ENCODE data around the gene D2HGDH.
"Not testable (repeated sequence)": the region's sequence is repeated elsewhere in the genome, so short reads cannot be mapped to it uniquely, and the experiment has no call there.

The D2HGDH gene

DNA sequence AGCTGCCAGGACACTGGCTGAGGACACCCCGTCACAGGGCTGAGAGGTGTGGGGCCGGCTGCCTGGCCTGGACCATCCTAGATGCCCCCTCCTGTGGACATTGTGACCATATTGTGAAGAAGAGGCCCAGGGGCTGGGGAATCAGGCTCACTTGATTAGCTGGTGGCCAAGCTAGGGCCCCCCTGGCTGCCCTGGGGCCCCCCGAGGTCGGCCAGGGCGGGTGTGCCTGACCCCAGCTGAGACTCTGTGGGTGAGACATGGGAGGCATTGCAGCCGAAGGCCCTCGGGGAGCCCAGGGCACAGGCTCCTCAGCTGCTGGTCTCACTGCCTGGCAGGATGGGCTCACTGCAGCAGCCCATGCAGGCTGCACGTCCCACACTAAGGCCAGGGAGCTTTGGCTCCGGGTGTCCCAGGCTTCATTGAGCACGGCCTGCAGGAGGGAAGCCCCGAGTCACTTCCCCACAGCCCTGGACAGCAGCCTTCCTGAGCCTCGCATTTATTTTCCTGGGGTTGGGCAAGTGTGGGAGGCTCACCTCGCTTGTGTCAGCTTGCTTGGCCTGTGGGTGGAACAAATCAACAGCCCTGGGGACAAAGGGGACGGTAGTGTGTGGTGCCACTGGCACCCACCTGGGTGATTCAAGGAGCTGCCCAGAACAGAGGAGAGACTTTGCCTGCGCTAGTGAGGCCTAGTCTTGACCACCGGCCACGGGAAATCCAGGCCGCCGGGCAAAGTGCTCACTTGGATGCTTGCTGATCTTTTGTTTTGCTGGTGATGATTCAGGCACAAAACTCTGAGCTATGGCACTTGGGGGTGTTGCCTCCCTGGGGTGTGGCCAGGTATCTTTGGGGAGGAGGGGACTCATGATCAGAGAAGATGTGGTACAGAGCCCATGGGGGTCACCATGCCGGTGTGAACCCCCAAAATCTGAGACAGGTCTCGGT, 43.5 kb downstream of the D2HGDH start:
- FAIRE-seq (no peak), DNase-seq (ENCODE audit: extremely low spot score, insufficient read length, low read depth) (no peak)

- DNase-seq (ENCODE audit: extremely low spot score, insufficient read length, low read depth) (no peak), FAIRE-seq (no peak)
Measured at GRCh38 chr2:241780939-241781569, 46.6 kb downstream of the D2HGDH start.

DNA sequence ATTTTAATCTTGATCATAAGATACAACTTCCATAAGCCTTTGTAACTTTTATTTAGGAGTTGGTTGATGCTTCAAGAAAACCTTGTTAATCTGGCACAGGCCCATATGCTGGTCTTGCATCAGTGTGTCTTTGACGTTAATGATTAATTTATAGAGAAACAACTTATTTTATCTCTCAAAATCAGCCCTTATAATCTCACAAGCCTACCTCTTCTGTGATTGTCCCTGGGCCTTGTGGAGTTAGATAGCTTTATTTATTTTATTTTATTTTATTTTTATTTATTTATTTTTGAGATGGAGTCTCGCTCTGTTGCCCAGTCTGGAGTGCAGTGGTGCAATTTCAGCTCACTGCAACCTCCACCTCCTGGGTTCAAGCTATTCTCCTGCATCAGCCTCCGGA, 47.6 kb downstream of the D2HGDH start:
- FAIRE-seq = not testable (repeated sequence)

DNA sequence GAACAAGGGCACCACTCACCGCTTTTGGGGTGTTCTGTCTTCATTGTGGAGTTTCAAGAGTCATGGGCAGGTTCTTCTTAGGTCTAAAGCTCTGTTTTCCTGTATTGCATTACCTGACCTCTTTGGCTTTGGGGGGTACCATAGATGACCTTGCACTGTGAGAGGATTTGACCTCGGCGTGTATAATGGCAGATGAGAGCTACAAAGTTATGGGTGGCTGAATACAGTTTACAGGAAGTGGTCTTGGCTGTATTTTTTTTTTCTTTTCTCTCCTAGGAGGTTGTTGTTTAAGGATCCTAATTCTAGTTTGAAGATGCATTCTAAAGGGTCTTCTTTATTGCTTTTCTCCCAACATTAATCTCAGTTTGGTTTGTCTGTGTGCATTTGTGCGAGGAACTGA, 53.7 kb downstream of the D2HGDH start:
- no peak for DNase-seq (ENCODE audit: extremely low spot score, insufficient read length, low read depth)

More for the DNA sequence above, 47.6 kb downstream of the D2HGDH start:
- not testable (repeated sequence) for DNase-seq (ENCODE audit: extremely low spot score, insufficient read length, low read depth)

DNA sequence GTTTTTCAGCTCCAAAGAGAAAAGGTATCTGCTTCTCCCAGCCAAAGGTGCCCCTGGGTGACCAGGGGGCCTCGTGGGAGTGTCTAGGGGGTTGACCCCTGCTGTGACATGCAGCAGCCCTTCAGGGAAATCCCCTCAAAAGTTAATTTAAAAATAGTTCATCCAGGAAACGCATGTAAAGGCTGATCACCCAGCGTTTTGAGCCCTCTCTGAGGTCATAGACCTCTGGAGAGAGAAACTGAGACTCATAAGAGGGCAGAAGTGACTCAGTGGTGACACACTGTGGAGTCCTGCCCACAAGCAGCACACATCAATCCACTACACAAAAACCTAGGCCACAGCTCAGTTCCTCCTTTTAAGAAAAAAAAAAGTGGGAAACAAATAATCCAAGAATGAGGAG, 54.1 kb downstream of the D2HGDH start:
- FAIRE-seq = peak; percentile 92

More for the DNA sequence above, 53.7 kb downstream of the D2HGDH start:
- FAIRE-seq = peak; percentile 67

DNA sequence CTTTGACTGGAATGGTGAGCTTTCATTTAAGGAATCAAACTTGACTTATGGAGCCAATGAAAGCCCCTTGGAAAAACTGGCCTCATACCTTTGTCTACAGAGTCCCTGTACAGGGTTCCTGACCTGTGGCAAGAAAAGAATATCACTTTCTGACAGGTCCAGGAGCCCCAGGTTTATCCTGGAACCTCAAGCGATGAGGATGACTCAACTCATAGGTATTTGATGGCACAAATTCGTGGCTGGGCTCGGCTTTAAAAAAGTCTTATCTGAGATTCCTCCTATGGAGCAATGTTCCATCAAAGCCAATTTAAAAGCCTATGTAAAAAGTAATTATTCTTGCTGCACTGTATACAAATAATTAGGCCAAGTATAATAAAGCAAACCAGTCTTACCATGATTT, 57.0 kb downstream of the D2HGDH start:
- DNase-seq (ENCODE audit: extremely low spot score, insufficient read length, low read depth); FAIRE-seq: not testable (repeated sequence)

More for the DNA sequence above, 54.1 kb downstream of the D2HGDH start:
- DNase-seq (ENCODE audit: extremely low spot score, insufficient read length, low read depth) = no peak

- FAIRE-seq = no peak
- DNase-seq (ENCODE audit: extremely low spot score, insufficient read length, low read depth) = no peak
Measured at GRCh38 chr2:241793385-241793784, 59.0 kb downstream of the D2HGDH start.

DNA sequence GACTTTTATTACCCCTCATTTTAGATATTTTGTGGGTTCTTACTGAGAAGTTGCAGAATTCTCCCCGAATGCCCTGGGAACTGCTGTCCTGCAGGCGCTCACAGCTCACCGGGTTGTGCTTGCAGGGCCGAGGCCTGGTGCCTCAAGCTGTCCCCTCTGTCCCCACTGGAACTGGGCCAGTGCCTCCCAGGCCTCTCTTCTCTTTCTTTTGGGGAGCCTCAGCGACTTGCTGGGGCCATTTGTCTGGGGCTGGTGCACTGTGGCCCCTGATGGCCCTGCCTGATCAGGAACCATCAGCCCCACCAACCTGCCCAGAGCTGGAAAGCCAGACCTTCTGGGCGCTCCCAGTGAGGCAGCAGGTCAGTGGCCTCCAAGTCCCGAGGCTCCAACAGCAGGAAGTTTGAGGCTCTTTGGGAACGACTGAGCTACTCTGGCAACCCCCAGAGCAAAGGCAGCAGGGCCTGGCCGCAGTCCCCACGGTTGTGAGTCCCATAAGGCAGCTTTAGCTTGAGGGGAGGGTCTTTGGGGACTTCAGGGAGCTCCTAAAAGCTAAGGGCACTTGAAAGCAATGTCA, 59.9 kb downstream of the D2HGDH start:
- FAIRE-seq = no peak
- no peak for DNase-seq (ENCODE audit: extremely low spot score, insufficient read length, low read depth)

GRCh38 chr2:241795021-241795999, 60.9 kb downstream of the D2HGDH start:
- DNase-seq (ENCODE audit: extremely low spot score, insufficient read length, low read depth) (no peak), FAIRE-seq (no peak)

DNA sequence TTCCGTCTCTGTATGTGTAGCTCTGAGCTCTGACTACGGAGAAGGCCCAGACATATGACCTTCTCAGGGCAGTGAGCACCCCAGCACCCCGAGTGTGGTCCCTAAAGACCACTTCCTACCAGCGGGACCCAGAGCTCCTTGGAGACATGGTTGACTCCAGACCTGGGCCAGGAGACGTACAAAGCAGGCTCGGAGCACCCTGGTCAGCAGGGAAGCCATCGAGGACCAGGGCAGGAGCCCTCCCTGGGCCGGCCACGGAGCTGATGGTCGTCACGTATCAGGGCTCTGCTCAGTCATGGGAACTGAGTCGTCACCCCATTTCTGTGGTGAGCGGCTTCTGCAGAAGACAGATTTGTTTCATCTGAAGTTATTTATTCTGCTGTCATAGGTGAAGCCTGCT, 61.8 kb downstream of the D2HGDH start:
- DNase-seq (ENCODE audit: extremely low spot score, insufficient read length, low read depth) (no peak), FAIRE-seq (no peak)

DNA sequence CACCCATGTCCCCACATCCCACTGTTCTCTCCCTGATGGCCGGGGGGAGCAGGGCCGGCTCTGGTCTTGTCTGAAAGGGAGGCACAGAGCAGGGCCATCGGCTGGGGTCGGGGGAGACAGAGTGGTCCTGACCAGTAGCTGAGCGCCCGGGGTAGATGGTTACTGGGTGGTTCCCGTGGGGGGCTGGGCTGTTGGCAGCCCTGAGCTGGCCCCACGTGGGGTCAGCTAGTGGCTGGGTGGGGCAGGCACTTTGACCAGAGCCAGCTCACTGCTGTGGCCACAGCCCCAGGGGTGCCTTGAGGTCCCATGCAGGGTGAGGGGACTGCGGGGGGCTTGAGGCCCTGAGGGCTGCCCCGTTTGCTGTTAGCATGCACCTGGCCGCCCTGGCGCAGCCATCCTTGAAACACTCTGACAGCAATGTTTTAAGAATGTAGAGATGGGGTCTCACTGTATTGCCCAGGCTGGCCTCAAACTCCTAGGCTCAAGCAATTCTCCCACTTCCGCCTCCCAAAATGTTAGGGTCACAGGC, 62.2 kb downstream of the D2HGDH start:
- FAIRE-seq (no peak), DNase-seq (ENCODE audit: extremely low spot score, insufficient read length, low read depth) (no peak)

DNA sequence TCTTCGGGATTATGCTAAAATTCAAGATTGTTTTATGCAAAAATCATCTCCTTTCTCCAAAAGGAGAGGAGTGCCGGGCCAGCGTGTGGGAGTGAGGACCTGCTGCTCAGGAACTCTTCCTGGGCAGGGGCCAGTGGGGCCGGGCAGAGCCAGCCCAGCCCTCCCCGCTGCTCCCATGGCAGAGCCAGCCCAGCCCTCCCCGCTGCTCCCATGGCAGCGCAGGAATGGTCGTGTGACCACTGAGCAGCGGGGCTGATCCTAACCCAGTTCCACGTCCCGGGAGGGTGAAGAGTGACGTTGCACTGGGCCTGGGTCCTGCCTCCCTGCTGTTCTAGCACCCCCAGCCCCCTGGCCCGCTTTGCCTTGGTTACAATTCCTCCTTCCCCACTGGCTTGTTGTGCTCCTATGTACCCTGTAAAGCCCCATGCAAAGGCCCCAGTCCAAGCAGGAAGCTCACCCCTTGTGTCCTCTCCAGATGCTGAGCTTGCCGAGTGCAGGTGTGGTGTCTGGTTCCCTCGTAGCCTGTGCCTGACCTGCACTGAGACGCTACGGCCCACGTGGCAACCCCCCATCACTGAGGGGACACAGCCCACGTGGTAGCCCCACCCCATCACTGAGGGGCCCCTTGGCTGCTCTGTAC, 63.1 kb downstream of the D2HGDH start:
- no peak for FAIRE-seq

DNA sequence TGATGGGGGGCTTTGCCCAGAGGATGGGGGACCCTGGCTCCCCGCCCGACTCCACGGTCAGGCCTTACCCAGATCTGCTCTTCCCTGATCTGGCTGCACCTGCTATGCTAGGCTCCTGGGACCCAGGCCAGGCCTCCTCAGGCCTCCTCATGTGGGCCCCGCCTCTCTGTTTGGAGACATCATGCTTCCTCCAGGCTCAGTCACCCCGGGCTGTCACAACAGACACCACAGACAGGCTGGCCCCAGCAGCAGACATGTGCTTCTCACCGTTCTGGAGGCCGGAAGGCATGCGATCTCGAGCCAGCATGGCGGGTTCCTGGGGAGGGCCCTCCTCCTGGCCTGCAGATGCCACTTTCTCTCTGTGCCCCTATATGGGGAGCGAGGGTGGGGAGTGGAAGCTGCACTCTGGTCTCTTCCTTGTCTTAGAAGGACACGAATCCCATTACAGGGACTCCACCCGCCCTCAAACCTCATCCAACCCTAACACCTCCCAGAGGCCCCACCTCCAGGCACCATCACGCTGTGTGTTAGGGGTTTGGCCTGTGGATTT, 63.7 kb downstream of the D2HGDH start:
- FAIRE-seq (no peak), DNase-seq (ENCODE audit: extremely low spot score, insufficient read length, low read depth) (no peak)

More for the DNA sequence above, 63.1 kb downstream of the D2HGDH start:
- DNase-seq (ENCODE audit: extremely low spot score, insufficient read length, low read depth) = no peak

- DNase-seq (ENCODE audit: extremely low spot score, insufficient read length, low read depth) (no peak), FAIRE-seq (no peak)
Measured at GRCh38 chr2:241798631-241799521, 64.4 kb downstream of the D2HGDH start.

GRCh38 chr2:241799522-241800197, 65.2 kb downstream of the D2HGDH start:
- FAIRE-seq = no peak
- DNase-seq (ENCODE audit: extremely low spot score, insufficient read length, low read depth) = no peak

- FAIRE-seq; DNase-seq (ENCODE audit: extremely low spot score, insufficient read length, low read depth): not testable (repeated sequence)
Measured at GRCh38 chr2:241800198-241800903, 65.9 kb downstream of the D2HGDH start.
